Effector CD4-positive, alpha-beta T cell (primary cell): ENCODE measurements around the gene UBE2Q1.

Experiments used
- DNase-seq: peaks from one replicate; pipeline ENCODE4 v3.0.0-alpha.2; 2020

UBE2Q1 gene

DNA sequence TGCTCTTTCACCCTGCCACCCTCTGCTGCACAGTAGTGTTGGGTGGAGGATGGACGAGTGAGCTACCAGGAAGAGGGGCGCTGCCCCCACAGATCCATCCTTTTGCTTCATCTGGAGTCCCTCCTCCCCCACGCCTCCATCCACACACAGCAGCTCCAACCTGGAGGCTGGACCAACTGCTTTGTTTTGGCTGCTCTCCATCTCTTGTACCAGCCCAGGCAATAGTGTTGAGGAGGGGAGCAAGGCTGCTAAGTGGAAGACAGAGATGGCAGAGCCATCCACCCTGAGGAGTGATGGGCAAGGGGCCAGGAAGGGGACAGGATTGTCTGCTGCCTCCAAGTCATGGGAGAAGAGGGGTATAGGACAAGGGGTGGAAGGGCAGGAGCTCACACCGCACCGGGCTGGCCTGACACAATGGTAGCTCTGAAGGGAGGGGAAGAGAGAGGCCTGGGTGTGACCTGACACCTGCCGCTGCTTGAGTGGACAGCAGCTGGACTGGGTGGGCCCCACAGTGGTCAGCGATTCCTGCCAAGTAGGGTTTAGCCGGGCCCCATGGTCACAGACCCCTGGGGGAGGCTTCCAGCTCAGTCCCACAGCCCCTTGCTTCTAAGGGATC, 17.6 kb upstream of the UBE2Q1 start:
- DNase-seq = no peak

DNA sequence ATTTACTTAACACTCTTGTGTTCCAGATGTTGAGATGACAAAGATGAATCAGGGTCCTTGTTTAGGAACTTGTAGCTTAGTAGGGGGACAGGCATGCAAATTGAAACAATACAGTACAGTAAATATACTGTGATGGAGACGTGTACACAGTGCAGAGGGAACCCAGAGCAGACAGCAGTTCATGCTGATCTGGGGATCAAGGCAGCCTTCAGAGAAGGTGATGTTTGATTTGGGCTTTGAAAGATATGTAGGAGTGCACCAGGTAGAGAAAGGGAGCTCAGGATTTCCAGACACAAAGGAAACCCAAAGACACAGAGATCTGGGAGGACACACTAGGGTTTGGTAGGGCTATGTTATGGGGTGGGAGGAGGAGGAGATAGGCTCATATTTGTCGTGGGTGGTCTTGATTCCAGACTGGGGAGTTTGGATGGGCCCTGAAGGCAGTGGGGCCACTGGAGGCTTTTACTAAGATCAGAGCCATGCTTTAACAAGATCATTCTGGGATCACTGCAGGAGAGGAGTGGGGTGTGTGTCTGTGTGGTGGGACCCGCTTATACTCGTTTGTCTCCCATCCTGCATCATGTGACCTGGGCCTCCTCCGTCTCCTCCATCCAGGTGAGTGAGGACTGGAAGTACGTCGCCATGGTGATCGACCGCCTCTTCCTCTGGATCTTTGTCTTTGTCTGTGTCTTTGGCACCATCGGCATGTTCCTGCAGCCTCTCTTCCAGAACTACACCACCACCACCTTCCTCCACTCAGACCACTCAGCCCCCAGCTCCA, 16.9 kb upstream of the UBE2Q1 start:
- no peak for DNase-seq

DNA sequence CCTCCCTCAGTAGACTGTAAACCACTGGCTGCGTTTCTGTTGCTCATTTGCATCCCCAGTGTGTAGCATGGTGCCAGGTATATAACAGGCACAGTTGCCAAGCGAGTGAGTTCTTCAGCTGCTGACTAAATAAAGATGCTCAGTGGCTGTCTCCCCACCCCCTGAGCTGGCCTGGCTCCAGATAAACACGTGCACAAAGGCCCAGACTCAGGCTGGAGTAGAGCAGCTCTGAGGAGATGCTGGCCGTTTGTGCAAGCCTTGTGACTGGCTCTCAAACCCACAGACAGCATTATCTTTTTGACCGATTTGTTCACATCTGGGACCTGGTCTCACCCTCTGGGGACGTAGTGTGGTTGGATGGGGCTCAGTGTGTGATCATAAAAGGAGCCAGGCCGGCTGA, 16.3 kb upstream of the UBE2Q1 start:
- DNase-seq = no peak

DNA sequence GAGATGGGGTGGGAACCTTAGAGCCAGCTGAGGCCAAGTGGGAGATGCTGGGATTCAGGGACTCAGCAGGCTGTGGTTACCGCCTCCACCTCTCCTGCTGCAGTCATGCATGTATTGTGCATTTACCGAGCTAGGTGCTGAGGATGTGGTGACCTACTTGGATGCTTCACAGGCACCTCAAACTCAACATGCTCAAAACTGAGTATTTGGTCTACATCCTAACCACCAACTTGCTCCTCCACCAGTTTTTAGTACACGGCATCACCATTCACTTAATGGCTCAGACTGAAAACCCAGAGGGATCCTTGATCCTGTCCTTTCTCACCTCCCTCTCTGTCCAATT, 14.7 kb upstream of the UBE2Q1 start:
- DNase-seq = no peak

DNA sequence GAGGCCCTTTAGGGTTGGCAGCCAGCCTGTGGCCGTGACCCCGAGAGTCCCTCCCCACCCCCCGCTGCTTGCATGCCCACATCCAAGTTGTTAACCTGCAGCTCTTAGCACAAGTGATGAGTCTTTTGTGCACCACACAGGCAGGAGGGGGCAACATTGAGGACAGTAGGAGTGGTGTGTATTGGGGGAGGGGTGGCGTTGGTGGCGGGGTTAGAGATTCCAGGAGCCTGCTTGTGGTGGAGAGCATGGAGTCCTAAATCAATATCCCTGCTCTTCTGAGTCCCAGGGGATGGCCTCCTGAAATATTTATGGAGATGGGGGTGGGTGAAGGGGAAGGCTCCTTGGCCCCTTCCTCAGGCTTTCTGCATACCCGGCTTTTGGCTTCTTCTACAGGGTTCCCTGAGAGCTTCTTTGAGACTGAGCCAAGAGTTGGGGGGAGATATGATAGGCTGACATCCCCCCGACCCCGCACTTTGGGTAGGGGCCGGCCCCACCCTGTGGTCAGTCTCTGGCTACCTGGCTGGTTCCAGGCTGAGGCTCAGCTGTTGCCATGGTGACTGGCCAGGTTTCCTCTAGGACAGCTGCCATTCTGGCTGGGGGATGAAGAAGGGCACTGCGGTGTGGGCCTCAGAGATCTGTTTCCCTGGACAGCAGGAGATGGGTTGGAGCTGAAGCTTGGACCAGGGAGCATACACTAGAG, 14.2 kb upstream of the UBE2Q1 start:
- no peak for DNase-seq

DNA sequence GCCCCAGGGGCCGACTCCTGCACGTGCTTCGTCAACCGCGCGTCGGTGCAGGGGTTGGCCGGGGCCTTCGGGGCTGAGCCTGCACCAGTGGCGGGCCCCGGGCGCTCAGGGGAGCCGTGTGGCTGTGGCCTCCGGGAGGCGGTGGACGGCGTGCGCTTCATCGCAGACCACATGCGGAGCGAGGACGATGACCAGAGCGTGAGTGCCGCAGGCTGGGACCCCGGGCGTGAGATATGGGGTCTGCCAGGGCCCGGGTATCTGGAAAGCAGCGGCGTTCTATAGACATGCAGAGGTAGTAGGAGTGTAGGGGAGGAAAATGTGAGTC, 13.5 kb upstream of the UBE2Q1 start:
- DNase-seq = no peak

GRCh38 chr1:154571244-154571963, 12.9 kb upstream of the UBE2Q1 start:
- DNase-seq = no peak

GRCh38 chr1:154568157-154568815, 9.8 kb upstream of the UBE2Q1 start:
- no peak for DNase-seq

GRCh38 chr1:154567386-154568156, 9.1 kb upstream of the UBE2Q1 start, which contains the start of gene CHRNB2:
Gene CHRNB2, plus strand, starts transcription at chr1:154567778. Its CDS starts 267 bp downstream, at chr1:154568045.
- peak; percentile 58 for DNase-seq

GRCh38 chr1:154565876-154566275, 7.4 kb upstream of the UBE2Q1 start:
- no peak for DNase-seq

- peak; percentile 79 for DNase-seq
Observed at GRCh38 chr1:154559466-154560044, 1.1 kb upstream of the UBE2Q1 start.

DNA sequence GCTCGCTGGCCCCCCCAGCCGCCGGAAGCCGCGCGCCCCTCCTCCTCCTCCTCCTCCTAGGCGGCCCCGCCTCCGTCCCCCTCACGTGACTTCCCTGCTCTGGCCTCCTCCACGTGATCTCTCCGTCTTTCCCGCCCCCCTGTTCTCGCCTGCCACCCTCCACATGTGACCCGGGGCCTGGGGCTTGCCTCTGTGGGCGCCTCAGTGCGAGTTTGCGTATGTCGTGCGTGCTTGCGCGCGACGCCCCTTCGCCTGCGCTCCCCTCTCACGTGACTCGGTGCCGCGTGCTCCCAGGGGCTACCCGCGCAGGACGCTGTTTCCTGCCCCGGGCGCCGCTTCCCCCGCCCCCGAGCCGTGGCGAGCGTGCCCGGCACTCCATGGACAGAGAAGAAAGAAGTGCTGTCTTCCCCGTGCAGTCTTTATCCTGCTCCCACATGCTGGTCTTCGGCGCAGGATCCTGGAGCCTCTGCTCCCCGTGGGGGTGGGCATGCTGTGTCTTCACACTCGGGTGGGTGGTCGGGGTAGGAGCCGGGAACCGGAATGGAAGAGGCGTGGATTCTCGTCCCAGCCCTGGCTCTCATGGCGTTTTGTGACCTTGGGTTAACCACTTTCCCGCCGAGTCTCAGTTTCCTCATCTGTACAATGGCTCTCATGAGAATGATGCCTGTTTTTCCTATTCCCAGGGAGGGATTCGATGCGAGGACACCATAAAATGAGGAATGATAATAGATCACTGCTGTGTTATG, 431 bp upstream of the UBE2Q1 start:
- peak; percentile 99 for DNase-seq

DNA sequence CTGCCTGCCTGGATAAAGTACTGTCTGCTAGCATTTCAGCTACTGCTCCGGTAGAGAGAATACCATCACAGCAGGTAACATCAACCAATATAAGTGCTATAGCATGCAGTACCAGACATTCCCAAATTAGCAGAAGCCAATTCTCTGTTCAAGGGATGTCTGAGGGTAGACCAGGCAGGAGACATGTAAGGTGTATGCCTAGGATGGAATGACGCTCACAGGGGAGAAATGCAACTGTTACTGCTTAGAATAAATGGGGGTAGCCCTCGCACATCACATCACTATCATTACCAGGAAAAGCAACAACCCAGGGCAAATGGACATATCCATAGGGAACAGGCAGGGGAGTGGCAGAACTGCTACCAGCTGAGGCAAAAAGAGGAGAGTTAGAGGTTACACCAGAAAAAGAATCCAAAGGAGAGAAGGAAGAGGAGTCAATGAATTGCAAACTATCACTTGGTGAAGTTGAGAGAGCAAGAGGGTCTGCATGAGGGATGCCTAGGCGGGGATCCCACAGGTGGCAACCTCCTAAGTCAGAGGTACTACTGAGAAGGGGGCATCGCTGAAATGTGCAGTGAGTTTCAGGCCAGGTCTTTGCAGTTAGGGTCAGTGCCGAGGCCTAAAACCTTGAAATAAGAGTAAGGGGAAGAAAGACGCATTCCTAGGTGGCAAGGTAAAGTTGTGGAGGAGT, 1.1 kb downstream of the UBE2Q1 start:
- no peak for DNase-seq

GRCh38 chr1:154556422-154556821, 2.0 kb downstream of the UBE2Q1 start:
- no peak for DNase-seq

DNA sequence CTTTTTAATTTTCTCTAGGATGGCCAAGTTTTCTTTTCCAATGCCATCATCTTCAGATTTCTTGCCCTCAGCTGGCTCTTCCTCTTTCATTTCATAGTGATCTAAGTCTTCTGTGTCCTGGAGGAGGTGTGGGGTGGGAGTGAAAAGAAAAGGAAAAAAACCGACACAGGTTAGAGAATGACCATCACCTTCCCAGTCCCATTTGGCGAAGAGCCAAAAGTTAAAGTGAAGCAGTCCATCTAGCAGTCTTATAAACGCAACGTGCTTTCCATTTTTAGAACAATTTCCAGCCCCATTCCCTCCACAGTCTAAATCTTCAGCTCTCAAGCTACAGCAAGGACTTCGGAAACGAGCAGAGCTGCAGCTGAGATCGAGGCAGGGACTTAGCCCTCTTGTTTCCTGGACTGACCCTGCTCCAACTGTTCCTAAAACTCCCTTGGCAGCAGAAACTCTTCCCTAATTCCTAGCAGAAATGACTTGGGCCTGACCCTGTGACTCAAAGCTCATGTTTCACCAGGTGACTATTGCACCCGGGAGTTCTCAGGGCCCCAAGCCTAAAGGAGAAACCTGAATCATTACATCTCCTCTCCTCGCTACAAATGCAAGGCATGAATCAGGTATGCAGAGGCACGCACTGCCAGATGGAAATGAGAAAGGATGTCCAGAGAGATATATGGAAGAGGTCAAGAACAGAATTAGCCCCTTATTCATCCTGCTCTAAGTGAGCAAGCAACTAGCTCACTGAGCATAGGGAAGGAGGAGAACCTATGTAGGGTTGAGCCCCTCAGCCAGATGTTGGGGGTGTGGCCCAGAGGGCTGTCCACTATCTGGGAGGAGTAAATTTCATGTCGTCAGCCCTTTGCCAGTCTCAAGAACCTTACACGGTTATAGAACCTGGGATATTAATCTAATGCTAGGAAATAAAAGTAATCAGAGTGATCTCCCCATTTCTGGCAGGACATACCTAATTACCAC, 5.1 kb downstream of the UBE2Q1 start:
- no peak for DNase-seq

DNA sequence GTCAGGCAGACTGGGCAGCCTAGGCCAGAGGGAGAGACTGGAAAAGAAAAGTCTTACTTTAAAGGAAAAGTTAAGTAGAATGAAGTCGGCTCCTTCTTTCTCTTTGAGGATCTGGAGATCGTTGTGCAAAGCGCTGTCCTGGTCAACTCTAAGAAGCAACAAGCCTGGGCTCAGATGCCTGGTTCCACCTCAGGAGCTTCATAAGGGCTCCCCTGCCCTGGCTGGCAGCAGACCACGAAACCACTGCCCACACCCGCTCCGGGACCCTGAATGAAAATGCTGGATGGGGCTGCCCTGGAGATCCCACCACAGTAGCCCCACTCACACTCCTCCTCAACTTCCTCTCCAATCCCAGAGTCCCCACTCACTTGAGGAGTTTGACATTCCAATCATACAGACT, 6.4 kb downstream of the UBE2Q1 start:
- no peak for DNase-seq

- DNase-seq = no peak
Observed at GRCh38 chr1:154551474-154551873, 7.0 kb downstream of the UBE2Q1 start.

- no peak for DNase-seq
Observed at GRCh38 chr1:154550657-154551056, 7.8 kb downstream of the UBE2Q1 start.

GRCh38 chr1:154550070-154550469, 8.4 kb downstream of the UBE2Q1 start:
- no peak for DNase-seq
